ENCODE results near the gene PARN. TPM values are rescaled to one million over a fixed set of nuclear protein-coding genes. Genes with fewer than 3 reads are reported as not detected.
"Not testable (repeated sequence)": the region's sequence is repeated elsewhere in the genome, so short reads cannot be mapped to it uniquely, and the experiment has no call there.

Gene PARN
- polyA plus RNA-seq, 1 donor from 2014 or later = 22.3 TPM

- peak within 1 kb of the TSS; percentile 94 for H3K9ac ChIP-seq (ENCODE audit: low read length)
- no peaks in the 10 kb centered on the region for H3K27me3 ChIP-seq (ENCODE audit: insufficient read depth, low read depth, low read length)
- H3K9me3 ChIP-seq (ENCODE audit: low read length) = no peaks in the 10 kb centered on the region
- peaks cover 38% of the 10 kb centered on the region for H3K79me2 ChIP-seq (replicated peaks; ENCODE audit: insufficient read depth, low read length)
- H3K9me2 ChIP-seq (ENCODE audit: insufficient read depth, low read length) = no peaks in the 10 kb centered on the region
- peak within 1 kb of the TSS; percentile 31 for H3K4me2 ChIP-seq (ENCODE audit: low read length)
- H3K4me3 ChIP-seq (ENCODE audit: low read length) = peak within 1 kb of the TSS; percentile 97
- H3K27ac ChIP-seq (ENCODE audit: low read length) = peak within 1 kb of the TSS; percentile 90
- TF ChIP-seq, protein P1, sequence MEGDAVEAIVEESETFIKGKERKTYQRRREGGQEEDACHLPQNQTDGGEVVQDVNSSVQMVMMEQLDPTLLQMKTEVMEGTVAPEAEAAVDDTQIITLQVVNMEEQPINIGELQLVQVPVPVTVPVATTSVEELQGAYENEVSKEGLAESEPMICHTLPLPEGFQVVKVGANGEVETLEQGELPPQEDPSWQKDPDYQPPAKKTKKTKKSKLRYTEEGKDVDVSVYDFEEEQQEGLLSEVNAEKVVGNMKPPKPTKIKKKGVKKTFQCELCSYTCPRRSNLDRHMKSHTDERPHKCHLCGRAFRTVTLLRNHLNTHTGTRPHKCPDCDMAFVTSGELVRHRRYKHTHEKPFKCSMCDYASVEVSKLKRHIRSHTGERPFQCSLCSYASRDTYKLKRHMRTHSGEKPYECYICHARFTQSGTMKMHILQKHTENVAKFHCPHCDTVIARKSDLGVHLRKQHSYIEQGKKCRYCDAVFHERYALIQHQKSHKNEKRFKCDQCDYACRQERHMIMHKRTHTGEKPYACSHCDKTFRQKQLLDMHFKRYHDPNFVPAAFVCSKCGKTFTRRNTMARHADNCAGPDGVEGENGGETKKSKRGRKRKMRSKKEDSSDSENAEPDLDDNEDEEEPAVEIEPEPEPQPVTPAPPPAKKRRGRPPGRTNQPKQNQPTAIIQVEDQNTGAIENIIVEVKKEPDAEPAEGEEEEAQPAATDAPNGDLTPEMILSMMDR (IDR thresholded peaks at IDR 0.05; ENCODE audit: poor library complexity, severe bottlenecking) = no peak
- TF ChIP-seq RAD21 (conservative IDR thresholded peaks at IDR 0.05) (no peak), EP300 (conservative IDR thresholded peaks at IDR 0.05; ENCODE audit: poor library complexity, severe bottlenecking) (peak; percentile 30), EZH2 (IDR thresholded peaks at IDR 0.05; ENCODE audit: borderline replicate concordance, insufficient read depth, low read length, poor library complexity, severe bottlenecking) (no peak), TAF1 (IDR thresholded peaks at IDR 0.05; ENCODE audit: low read depth) (peak; percentile 91), POLR2AphosphoS5 (IDR thresholded peaks at IDR 0.05) (peak; percentile 95), SMC3 (conservative IDR thresholded peaks at IDR 0.05; ENCODE audit: poor library complexity) (no peak), MXI1 (conservative IDR thresholded peaks at IDR 0.05; ENCODE audit: poor library complexity, severe bottlenecking) (peak; percentile 76)
- TF ChIP-seq, protein P2, sequence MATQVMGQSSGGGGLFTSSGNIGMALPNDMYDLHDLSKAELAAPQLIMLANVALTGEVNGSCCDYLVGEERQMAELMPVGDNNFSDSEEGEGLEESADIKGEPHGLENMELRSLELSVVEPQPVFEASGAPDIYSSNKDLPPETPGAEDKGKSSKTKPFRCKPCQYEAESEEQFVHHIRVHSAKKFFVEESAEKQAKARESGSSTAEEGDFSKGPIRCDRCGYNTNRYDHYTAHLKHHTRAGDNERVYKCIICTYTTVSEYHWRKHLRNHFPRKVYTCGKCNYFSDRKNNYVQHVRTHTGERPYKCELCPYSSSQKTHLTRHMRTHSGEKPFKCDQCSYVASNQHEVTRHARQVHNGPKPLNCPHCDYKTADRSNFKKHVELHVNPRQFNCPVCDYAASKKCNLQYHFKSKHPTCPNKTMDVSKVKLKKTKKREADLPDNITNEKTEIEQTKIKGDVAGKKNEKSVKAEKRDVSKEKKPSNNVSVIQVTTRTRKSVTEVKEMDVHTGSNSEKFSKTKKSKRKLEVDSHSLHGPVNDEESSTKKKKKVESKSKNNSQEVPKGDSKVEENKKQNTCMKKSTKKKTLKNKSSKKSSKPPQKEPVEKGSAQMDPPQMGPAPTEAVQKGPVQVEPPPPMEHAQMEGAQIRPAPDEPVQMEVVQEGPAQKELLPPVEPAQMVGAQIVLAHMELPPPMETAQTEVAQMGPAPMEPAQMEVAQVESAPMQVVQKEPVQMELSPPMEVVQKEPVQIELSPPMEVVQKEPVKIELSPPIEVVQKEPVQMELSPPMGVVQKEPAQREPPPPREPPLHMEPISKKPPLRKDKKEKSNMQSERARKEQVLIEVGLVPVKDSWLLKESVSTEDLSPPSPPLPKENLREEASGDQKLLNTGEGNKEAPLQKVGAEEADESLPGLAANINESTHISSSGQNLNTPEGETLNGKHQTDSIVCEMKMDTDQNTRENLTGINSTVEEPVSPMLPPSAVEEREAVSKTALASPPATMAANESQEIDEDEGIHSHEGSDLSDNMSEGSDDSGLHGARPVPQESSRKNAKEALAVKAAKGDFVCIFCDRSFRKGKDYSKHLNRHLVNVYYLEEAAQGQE (IDR thresholded peaks at IDR 0.05; ENCODE audit: borderline replicate concordance) = no peak
- no peaks in the 10 kb centered on the region for H3K36me3 ChIP-seq (ENCODE audit: insufficient read depth, low read length)
- H2AFZ ChIP-seq (ENCODE audit: low read depth, low read length) = peak within 1 kb of the TSS; percentile 47
- H3F3A ChIP-seq (ENCODE audit: insufficient read depth, low read length, poor library complexity, severe bottlenecking) = peaks cover 4% of the 10 kb centered on the region
- no peaks in the 10 kb centered on the region for H4K20me1 ChIP-seq (ENCODE audit: insufficient read depth)
These were observed 2.9 kb upstream of the PARN start, which contains the start of gene BFAR for GRCh38 chr16:14632693-14633569. BFAR (plus strand) TSS chr16:14632951; CDS start chr16:14644347, 11,396 bp downstream.

- Histone ChIP-seq H3K27ac (ENCODE audit: low read length) (peak overlapping the region; percentile 78), H3K9ac (ENCODE audit: low read length) (peak overlapping the region; percentile 92), H3K4me2 (ENCODE audit: low read length) (peak overlapping the region; percentile 41), H3K4me3 (ENCODE audit: low read length) (peak overlapping the region; percentile 93), H3K79me2 (replicated peaks; ENCODE audit: insufficient read depth, low read length) (peaks cover 26% of the 10 kb centered on the region)
- H4K20me1 ChIP-seq (ENCODE audit: insufficient read depth); H2AFZ ChIP-seq (ENCODE audit: low read depth, low read length); H3K9me2 ChIP-seq (ENCODE audit: insufficient read depth, low read length); H3K9me3 ChIP-seq (ENCODE audit: low read length); H3K36me3 ChIP-seq (ENCODE audit: insufficient read depth, low read length); H3K27me3 ChIP-seq (ENCODE audit: insufficient read depth, low read depth, low read length); H3F3A ChIP-seq (ENCODE audit: insufficient read depth, low read length, poor library complexity, severe bottlenecking): not testable (repeated sequence)
These were observed 715 bp upstream of the PARN start for GRCh38 chr16:14630620-14631330.

All from neural cell (in vitro differentiated cells).